K562 (cell line): ENCODE results near the gene TCAP. TPM values are rescaled to one million over a fixed set of nuclear protein-coding genes. Genes with fewer than 3 reads are reported as not detected.

ENCODE experiments used
- HLTF ChIP-seq: fragments of 450-650 bp; IDR thresholded peaks from 2 replicates; pipeline ENCODE4 v1.6.1; 2016
- JUND ChIP-seq, 2 experiments: IDR thresholded peaks; 2 replicates in 1 of 2; 3 replicates in 1 of 2; pipeline ENCODE4 v1.6.1; 2011; ENCODE audit warnings: borderline replicate concordance in 2 of 2, low read depth in 2 of 2, low read length in 2 of 2, improper control_type of control experiment in 1 of 2, missing biosample characterization in 1 of 2, missing genetic modification characterization in 1 of 2, missing genetic modification reagents in 1 of 2
- KDM2B ChIP-seq: fragments of 250-450 bp; sonication (Bioruptor Pico); IDR thresholded peaks from 2 replicates; pipeline ENCODE4 v1.8.0; 2021; ENCODE audit warnings: mild to moderate bottlenecking, moderate library complexity
- KDM5B ChIP-seq: fragments of 200-600 bp; sonication (generic); IDR thresholded peaks from 2 replicates; pipeline ENCODE4 v1.6.1; 2012; ENCODE audit warnings: low read depth, mild to moderate bottlenecking, moderate library complexity, low read length, control low read depth, inconsistent platforms; ENCODE audit not compliant: insufficient replicate concordance
- LEF1 ChIP-seq: fragments of 450-650 bp; IDR thresholded peaks from 2 replicates; pipeline ENCODE4 v1.6.1; 2016; ENCODE audit warnings: mild to moderate bottlenecking
- MCM3 ChIP-seq: fragments of 450-650 bp; IDR thresholded peaks from 2 replicates; pipeline ENCODE4 v1.6.1; 2016
- SMARCA4 ChIP-seq: fragments of 450-650 bp; IDR thresholded peaks from 2 replicates; pipeline ENCODE4 v1.6.1; 2016
- TEAD2 ChIP-seq: fragments of 450-650 bp; IDR thresholded peaks from 2 replicates; pipeline ENCODE4 v1.6.1; 2016; ENCODE audit warnings: missing genetic modification characterization, control low read depth, missing compliant biosample characterization
- ZNF584 ChIP-seq: fragments of 200-800 bp; sonication (Bioruptor generic); IDR thresholded peaks from 2 replicates; pipeline ENCODE4 v1.6.1; 2016; ENCODE audit warnings: low read depth, mild to moderate bottlenecking, missing genetic modification characterization, missing compliant biosample characterization
- ZNF707 ChIP-seq: fragments of 250-450 bp; sonication (Bioruptor Pico); conservative IDR thresholded peaks from 2 replicates; pipeline ENCODE4 v1.8.0; 2022; ENCODE audit warnings: inconsistent platforms, mild to moderate bottlenecking, moderate library complexity
- polyA plus RNA-seq, 8 experiments: library from polyadenylated mRNA; depleted of rRNA in 4 of 8; stranded (reverse) in 5 of 8; unstranded in 3 of 8; fragments of >200 nt; fragmentation: Nextera tagmentation in 2 of 8; fragmentation: Illumina TruSeq in 1 of 8; extraction: Ambion mirVana in 2 of 8; extraction: Trizol in 1 of 8; gene quantifications; 2 replicates each; pipeline versions ENCODE4 v1.2.1 to v1.2.3, GENCODE V29; 2011 to 2014; ENCODE audit warnings: inconsistent platforms in 1 of 8, missing spikeins in 1 of 8
- total RNA-seq, 7 experiments: library from RNA; depleted of rRNA in 6 of 7; stranded (reverse); fragments of >200 nt in 6 of 7; fragmentation: Illumina TruSeq in 2 of 7; extraction: Trizol in 2 of 7; gene quantifications; 2 replicates each; pipeline versions ENCODE4 v1.2.1 to v1.2.3, GENCODE V29; 2011 to 2021; ENCODE audit warnings: low replicate concordance in 1 of 7
- TF ChIP-seq, protein P1 (sequence below), 3 experiments: IDR thresholded peaks in 2 of 3; conservative IDR thresholded peaks in 1 of 3; 2 replicates each; pipeline ENCODE4 v1.5.1; 2011 to 2012; ENCODE audit warnings: low read length in 3 of 3, mild to moderate bottlenecking in 3 of 3, control low read depth in 2 of 3, improper control_type of control experiment in 1 of 3, inconsistent platforms in 1 of 3, low read depth in 1 of 3, mixed read lengths in 1 of 3, moderate library complexity in 1 of 3; ENCODE audit not compliant: insufficient read depth in 2 of 3
- TF ChIP-seq, protein P2 (sequence below): fragments of 450-650 bp; formaldehyde crosslinking; IDR thresholded peaks from 2 replicates; pipeline ENCODE4 v1.4.0; 2022; ENCODE audit warnings: mild to moderate bottlenecking, moderate library complexity
- TF ChIP-seq, protein P3 (sequence below): fragments of 450-650 bp; conservative IDR thresholded peaks from 2 replicates; pipeline ENCODE4 v1.6.1; 2016; ENCODE audit warnings: missing genetic modification characterization, low read depth, mild to moderate bottlenecking, missing compliant biosample characterization, moderate library complexity
- TF ChIP-seq, protein P4 (sequence below): fragments of 450-650 bp; IDR thresholded peaks from 2 replicates; pipeline ENCODE4 v1.7.1; 2018; ENCODE audit warnings: mild to moderate bottlenecking, low read depth; ENCODE audit not compliant: partially characterized antibody
- TF ChIP-seq, protein P5 (sequence below): sonication (generic); formaldehyde crosslinking; IDR thresholded peaks from 2 replicates; pipeline ENCODE4 v1.8.0; 2022; ENCODE audit warnings: missing genetic modification reagents, mild to moderate bottlenecking, moderate library complexity, borderline replicate concordance
- TF ChIP-seq, protein P6 (sequence below), 2 experiments: IDR thresholded peaks; 2 replicates each; pipeline ENCODE4 v1.6.1; 2012; ENCODE audit warnings: improper control_type of control experiment in 2 of 2, low read depth in 2 of 2, low read length in 2 of 2, borderline replicate concordance in 1 of 2

TCAP gene
- total and polyA plus RNA-seq, 9 of the 15 experiments (the other 6 are each of a cell fraction or from before 2014, with no cell fraction given): 0.33 to 1.4 (median 0.82) TPM; not detected in 2

DNA sequence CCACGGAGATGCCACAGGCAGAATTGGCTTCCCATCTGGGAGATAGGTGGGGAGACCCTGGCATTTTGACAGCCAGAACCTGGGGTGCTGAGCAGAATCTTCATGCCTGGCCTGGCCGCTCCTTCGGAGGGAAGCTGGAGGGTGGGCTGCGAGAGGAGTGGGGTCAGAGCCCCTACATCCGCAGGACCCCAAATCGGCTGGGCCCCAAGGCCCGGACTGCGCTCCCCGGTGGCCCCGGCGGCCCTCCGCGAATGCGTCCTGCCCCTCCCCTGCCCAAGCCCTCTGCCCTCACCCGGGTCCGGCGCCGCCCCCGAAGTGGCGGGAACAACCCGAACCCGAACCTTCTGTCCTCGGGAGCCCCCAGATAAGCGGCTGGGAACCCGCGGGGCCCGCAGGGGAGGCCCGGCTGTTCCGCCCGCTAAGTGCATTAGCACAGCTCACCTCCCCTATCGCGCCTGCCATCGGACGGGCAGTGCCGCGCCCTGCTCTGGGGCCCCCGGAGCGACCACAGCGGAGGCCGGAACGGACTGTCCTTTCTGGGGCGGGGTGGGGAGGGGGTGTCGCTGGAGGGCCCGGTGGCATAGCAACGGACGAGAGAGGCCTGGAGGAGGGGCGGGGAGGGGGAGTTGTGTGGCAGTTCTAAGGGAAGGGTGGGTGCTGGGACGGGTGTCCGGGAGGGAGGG, 2.3 kb downstream of the TCAP start (continued):
- TF ChIP-seq, protein P1, sequence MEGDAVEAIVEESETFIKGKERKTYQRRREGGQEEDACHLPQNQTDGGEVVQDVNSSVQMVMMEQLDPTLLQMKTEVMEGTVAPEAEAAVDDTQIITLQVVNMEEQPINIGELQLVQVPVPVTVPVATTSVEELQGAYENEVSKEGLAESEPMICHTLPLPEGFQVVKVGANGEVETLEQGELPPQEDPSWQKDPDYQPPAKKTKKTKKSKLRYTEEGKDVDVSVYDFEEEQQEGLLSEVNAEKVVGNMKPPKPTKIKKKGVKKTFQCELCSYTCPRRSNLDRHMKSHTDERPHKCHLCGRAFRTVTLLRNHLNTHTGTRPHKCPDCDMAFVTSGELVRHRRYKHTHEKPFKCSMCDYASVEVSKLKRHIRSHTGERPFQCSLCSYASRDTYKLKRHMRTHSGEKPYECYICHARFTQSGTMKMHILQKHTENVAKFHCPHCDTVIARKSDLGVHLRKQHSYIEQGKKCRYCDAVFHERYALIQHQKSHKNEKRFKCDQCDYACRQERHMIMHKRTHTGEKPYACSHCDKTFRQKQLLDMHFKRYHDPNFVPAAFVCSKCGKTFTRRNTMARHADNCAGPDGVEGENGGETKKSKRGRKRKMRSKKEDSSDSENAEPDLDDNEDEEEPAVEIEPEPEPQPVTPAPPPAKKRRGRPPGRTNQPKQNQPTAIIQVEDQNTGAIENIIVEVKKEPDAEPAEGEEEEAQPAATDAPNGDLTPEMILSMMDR (IDR thresholded peaks at IDR 0.05 in 2 of 3, conservative IDR thresholded peaks at IDR 0.05 in 1 of 3; ENCODE audit: insufficient read depth in 2 of 3, low read depth in 1 of 3, low read length in 3 of 3): 0 out of 6 replicates have a peak, but pooled peaks of 1 of the 3 experiments have one; percentile 6
- TF ChIP-seq, protein P2, sequence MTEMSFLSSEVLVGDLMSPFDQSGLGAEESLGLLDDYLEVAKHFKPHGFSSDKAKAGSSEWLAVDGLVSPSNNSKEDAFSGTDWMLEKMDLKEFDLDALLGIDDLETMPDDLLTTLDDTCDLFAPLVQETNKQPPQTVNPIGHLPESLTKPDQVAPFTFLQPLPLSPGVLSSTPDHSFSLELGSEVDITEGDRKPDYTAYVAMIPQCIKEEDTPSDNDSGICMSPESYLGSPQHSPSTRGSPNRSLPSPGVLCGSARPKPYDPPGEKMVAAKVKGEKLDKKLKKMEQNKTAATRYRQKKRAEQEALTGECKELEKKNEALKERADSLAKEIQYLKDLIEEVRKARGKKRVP: no peak
- peak; percentile 95 for TF ChIP-seq KDM2B (CRISPR knock-in tag)
- TF ChIP-seq, protein P3, sequence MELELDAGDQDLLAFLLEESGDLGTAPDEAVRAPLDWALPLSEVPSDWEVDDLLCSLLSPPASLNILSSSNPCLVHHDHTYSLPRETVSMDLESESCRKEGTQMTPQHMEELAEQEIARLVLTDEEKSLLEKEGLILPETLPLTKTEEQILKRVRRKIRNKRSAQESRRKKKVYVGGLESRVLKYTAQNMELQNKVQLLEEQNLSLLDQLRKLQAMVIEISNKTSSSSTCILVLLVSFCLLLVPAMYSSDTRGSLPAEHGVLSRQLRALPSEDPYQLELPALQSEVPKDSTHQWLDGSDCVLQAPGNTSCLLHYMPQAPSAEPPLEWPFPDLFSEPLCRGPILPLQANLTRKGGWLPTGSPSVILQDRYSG (tag): 0 out of 2 replicates have a peak, but pooled peaks have one; percentile 52
- TF ChIP-seq, protein P4, sequence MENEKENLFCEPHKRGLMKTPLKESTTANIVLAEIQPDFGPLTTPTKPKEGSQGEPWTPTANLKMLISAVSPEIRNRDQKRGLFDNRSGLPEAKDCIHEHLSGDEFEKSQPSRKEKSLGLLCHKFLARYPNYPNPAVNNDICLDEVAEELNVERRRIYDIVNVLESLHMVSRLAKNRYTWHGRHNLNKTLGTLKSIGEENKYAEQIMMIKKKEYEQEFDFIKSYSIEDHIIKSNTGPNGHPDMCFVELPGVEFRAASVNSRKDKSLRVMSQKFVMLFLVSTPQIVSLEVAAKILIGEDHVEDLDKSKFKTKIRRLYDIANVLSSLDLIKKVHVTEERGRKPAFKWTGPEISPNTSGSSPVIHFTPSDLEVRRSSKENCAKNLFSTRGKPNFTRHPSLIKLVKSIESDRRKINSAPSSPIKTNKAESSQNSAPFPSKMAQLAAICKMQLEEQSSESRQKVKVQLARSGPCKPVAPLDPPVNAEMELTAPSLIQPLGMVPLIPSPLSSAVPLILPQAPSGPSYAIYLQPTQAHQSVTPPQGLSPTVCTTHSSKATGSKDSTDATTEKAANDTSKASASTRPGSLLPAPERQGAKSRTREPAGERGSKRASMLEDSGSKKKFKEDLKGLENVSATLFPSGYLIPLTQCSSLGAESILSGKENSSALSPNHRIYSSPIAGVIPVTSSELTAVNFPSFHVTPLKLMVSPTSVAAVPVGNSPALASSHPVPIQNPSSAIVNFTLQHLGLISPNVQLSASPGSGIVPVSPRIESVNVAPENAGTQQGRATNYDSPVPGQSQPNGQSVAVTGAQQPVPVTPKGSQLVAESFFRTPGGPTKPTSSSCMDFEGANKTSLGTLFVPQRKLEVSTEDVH: peak; percentile 76
- TF ChIP-seq, protein P5, sequence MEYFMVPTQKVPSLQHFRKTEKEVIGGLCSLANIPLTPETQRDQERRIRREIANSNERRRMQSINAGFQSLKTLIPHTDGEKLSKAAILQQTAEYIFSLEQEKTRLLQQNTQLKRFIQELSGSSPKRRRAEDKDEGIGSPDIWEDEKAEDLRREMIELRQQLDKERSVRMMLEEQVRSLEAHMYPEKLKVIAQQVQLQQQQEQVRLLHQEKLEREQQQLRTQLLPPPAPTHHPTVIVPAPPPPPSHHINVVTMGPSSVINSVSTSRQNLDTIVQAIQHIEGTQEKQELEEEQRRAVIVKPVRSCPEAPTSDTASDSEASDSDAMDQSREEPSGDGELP (CRISPR knock-in tag): 0 out of 2 replicates have a peak, but pooled peaks have one; percentile 38
- TF ChIP-seq KDM5B: peak; percentile 17
- TF ChIP-seq TEAD2: no peak
- no peak for TF ChIP-seq ZNF584 (CRISPR knock-in tag)
- TF ChIP-seq LEF1: peak; percentile 94
- peak; percentile 50; the same call in 1 of the 2 replicates for TF ChIP-seq SMARCA4
- no peak for TF ChIP-seq HLTF
- TF ChIP-seq ZNF707 (CRISPR knock-in tag): no peak
- TF ChIP-seq, protein P6, sequence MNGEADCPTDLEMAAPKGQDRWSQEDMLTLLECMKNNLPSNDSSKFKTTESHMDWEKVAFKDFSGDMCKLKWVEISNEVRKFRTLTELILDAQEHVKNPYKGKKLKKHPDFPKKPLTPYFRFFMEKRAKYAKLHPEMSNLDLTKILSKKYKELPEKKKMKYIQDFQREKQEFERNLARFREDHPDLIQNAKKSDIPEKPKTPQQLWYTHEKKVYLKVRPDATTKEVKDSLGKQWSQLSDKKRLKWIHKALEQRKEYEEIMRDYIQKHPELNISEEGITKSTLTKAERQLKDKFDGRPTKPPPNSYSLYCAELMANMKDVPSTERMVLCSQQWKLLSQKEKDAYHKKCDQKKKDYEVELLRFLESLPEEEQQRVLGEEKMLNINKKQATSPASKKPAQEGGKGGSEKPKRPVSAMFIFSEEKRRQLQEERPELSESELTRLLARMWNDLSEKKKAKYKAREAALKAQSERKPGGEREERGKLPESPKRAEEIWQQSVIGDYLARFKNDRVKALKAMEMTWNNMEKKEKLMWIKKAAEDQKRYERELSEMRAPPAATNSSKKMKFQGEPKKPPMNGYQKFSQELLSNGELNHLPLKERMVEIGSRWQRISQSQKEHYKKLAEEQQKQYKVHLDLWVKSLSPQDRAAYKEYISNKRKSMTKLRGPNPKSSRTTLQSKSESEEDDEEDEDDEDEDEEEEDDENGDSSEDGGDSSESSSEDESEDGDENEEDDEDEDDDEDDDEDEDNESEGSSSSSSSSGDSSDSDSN (IDR thresholded peaks at IDR 0.05; ENCODE audit: borderline replicate concordance in 1 of 2, low read depth in 2 of 2, low read length in 2 of 2): peak; percentile 80 to 89; a peak in 3 of 4 replicates
- no peak for TF ChIP-seq MCM3
- peak; percentile 56 for TF ChIP-seq JUND (IDR thresholded peaks at IDR 0.05; ENCODE audit: borderline replicate concordance, low read depth, low read length)
- peak; percentile 9; the same call in 1 of the 3 replicates for TF ChIP-seq JUND (tag; IDR thresholded peaks at IDR 0.05; ENCODE audit: borderline replicate concordance, low read depth, low read length)
